Hematopoietic multipotent progenitor cell treated with erythropoietin and hydrocortisone succinate and interleukin-3 and kit ligand, for 6 days (in vitro differentiated cells): ENCODE results near the gene MIER2.

ENCODE experiments used
- DNase-seq: peaks from one replicate; pipeline ENCODE4 v3.0.0-alpha.2; 2015

MIER2 gene

GRCh38 chr19:377801-378581, 33.4 kb upstream of the MIER2 start:
- DNase-seq, result no peak

- DNase-seq, result no peak
These were observed 31.5 kb upstream of the MIER2 start for GRCh38 chr19:376111-376470.

GRCh38 chr19:375395-376110, 31.0 kb upstream of the MIER2 start:
- no peak for DNase-seq

DNA sequence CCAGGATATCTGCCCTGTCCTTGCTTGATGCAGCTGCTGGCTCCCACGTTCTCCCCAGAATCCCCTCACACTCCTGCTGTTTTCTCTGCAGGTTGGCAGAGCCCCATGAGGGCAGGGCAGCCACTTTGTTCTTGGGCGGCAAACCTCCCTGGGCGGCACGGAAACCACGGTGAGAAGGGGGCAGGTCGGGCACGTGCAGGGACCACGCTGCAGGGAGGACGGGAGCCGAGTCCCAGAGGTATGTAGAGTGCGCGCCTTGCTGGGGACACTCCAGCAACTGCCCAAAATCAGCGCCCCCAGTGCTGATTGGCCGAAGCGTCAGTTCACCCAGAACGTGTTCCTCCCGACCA, 30.3 kb upstream of the MIER2 start:
- no peak for DNase-seq

DNA sequence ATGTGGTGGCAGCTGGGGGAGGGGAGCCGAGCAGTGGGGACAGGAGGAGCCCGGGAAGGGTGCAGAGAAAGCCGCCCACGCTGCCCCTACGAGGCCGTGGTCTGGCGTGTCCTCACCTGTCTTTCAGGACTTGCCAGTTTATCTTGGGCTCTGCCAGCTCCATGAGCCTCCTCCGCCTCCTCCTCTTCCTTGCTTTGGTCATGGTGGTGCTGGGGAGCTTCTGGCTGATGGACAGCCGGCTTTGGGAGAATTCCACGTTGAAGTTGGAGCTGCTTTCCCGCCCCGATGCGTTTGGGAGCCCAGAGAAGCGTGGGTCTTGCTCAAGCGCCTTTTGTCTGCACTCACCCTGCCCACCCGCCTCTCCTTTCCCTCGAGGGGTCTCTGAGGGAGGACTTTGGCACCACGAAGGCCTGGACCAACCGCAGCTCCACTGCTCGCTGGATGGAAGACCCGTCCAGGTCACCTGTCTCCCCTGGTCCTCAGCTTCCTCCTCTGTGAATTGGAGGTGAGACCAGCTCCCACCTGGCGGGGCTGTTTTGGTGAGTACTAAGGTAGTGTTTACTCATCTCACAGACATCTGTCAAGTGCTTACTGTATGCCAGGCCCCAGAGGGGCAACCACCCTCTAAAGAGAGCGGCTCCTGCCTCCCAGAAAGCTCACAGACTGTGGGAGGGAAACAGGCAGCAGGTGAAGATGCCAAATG, 29.7 kb upstream of the MIER2 start:
- no peak for DNase-seq

DNA sequence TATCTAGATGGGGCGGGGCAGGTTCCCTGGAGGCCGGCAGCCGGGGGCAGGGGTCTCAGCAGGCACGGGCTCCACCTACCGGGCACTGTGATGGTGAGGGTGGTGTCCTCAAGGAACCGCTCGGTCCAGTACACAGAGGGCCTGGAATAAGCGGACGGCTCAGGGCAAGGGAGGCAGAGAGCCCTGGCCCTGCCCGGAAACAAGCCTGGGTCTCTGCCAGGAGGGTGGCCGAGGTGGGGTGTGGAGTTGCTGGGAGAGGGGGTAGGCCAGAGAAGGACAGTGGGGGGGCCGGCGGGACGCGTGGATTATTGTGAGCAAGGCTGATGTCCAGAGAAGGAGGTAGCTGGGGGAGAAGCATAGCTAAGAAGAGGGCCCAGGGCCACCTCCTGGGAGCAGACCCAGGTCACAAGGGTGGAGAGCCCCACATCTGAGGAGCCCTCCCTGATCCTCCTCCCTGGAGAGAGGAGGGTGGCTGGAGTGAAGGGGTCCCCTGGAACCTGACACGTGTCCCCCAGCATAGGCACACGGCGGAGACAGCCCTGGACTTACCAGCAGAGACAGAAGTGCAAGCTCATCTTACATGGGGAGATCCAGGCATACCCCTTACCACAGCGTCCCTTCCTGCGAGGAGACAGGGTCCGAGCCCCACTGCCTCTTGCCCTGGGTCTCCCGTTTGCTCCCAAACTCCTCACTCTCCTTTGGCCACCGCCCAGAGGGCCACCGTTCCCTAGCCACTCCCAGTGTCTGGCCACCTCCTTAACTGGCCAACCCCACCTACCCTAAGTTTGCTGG, 29.0 kb upstream of the MIER2 start:
- DNase-seq, result no peak

GRCh38 chr19:372306-372890, 27.8 kb upstream of the MIER2 start:
- DNase-seq, result no peak

- DNase-seq, result no peak
These were observed 27.0 kb upstream of the MIER2 start for GRCh38 chr19:371501-372168.

GRCh38 chr19:370641-371330, 26.2 kb upstream of the MIER2 start:
- no peak for DNase-seq

GRCh38 chr19:369876-370275, 25.3 kb upstream of the MIER2 start:
- no peak for DNase-seq

DNA sequence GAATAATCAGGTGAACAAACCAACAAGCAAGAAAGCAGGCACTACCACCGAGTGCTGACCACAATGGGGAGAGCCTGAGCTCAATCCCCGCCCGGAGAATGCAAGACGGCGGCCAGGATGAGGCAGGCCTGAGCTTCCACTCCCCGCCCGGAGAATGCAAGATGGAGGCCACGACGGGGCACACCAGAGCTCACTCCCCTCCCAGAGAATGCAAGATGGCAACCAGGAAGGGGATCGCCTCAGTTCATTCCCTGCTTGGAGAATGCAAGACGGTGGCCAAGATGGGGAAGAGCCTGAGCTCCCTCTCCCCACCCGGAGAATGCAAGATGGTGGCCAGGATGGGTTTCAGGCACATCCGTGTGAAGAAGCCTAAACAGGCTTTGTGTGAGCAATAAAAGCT, 24.7 kb upstream of the MIER2 start:
- DNase-seq, result no peak

DNA sequence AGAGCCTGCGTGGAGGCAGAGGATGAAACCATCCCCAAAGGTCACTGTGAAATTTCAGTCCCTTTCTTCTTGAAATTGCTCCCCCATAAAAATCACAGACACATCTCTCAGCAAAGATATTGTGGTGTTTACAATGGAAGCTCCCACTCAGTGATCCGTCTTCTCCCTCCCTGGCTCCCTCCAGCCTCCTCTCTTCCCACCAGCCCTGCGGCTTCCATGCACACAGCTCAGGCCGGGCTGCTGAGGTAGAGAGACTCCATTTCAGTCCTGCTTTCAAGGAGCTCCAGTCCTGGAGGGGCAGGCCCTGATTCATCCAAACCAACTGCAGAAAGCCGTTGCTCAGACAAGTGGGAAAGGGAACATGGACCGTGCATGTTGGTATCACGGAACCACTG, 24.0 kb upstream of the MIER2 start:
- no peak for DNase-seq

- no peak for DNase-seq
These were observed 23.5 kb upstream of the MIER2 start for GRCh38 chr19:367963-368629.

- DNase-seq, result no peak
These were observed 23.0 kb upstream of the MIER2 start for GRCh38 chr19:367561-367960.

- DNase-seq, result no peak
These were observed 22.4 kb upstream of the MIER2 start for GRCh38 chr19:366951-367350.

GRCh38 chr19:366205-366783, 21.7 kb upstream of the MIER2 start:
- no peak for DNase-seq

DNA sequence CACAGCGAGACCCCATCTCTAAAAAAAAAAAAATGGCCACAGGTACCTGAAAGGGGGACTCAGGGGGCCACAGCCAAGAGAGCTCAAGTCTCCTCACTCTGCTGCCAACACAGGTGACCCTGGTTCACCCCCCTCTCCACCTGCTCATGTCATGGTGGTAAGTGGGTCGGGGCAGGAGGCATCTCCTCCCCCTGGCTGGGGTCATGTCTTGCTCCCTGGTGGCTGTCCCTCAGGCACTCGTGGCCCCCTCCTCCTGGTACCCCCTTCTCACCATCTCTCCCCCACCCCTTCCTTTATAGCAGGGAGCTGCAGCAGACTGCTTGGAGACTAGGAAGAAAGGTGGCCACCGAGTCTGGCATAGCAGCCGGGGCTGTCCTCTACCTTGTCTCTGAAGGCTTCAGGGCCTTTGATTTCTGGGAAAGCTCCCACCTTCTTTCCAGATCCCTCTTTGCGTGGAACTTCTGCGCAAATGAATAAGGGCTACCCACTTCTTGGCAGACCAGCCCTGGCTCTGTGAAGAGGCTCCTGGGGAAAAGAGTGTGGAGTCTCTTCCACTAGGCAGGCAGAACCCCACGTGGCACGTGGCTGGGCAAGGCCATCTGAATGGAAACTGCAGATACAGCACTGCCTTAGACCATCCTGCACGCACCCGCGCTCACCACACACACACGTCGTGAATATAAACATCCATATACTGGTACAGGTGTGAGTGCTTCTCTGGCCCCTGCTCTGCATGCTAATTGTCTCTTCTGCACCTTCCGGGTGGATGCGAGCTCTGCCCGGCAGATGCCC, 20.1 kb upstream of the MIER2 start:
- no peak for DNase-seq

DNA sequence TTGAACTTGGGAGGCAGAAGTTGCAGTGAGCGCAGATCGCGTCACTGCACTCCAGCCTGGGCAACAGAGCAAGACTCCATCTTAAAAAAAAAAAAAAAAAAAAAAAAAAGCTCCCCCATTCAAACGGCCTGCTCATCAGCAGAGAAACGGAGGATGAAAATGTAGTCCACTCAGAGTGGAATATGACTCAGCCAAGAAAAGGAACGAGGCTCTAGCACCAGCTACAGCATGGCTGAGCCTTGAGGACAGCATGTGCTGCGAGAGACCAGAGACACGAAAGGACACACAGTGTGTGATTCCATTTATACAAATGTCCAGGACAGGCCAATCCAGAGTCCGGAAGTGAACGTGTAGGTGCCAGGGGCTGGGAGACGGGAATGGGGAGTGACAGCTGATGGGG, 18.1 kb upstream of the MIER2 start:
- DNase-seq, result no peak

DNA sequence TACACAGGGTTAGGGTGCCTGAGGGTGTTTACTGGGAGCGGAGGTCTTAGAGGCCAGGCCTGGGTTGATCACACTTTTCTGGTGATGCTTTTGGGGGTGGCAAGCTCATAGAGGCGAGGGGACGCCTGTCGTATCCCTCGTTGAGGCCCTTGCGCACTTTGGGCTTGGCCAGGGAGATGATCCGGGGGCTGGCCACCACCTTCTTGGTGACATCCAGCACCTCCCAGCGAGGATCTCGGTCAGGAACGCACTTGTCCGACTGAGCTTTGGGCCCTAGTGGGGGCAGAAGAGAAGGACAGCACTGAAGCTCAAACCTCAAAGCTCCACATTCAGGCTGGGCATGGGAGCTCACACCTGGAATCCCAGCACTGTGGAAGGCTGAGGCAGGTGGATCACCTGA, 17.6 kb upstream of the MIER2 start:
- DNase-seq, result no peak

DNA sequence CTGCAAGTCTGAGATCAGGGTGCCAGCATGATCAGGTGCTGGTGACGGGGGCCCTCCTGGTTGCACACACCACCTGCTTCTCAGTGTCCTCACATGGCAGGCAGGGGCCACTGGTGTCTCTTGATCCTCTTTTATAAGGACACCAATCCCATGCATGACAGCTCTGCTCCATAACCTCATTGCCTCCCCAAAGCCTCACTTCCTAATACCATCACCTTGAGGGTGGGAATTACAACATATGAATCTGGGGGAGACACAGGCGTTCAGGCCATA, 15.0 kb upstream of the MIER2 start:
- no peak for DNase-seq
